WERI-Rb-1 (cell line): Measurements from ENCODE around the gene TMIGD3.

ENCODE experiments used
- DNase-seq: peaks from one replicate; pipeline ENCODE4 v3.0.0-alpha.2; 2020
- H3K27ac ChIP-seq: fragments of 250-450 bp; sonication (Bioruptor Pico); 2 replicates; pipeline ENCODE4 v1.5.1; 2020; ENCODE audit warnings: mild to moderate bottlenecking, moderate library complexity
- H3K27me3 ChIP-seq: fragments of 250-450 bp; sonication (Bioruptor Pico); 2 replicates; pipeline ENCODE4 v1.5.1; 2021; ENCODE audit warnings: mild to moderate bottlenecking, low read depth, moderate library complexity; ENCODE audit not compliant: insufficient read depth, severe bottlenecking
- H3K36me3 ChIP-seq: fragments of 250-450 bp; sonication (Bioruptor Pico); 2 replicates; pipeline ENCODE4 v1.5.1; 2020; ENCODE audit warnings: mild to moderate bottlenecking, moderate library complexity
- H3K4me3 ChIP-seq: 2 replicates; pipeline ENCODE4 v1.5.1; 2011; ENCODE audit warnings: low read depth, mild to moderate bottlenecking, control low read depth, low read length
- H3K9me3 ChIP-seq: fragments of 250-450 bp; sonication (Bioruptor Pico); 2 replicates; pipeline ENCODE4 v1.5.1; 2021; ENCODE audit warnings: mild to moderate bottlenecking, moderate library complexity; ENCODE audit not compliant: severe bottlenecking
- CTCF ChIP-seq: IDR thresholded peaks from 2 replicates; pipeline ENCODE4 v1.5.1; 2011; ENCODE audit warnings: low read depth, mild to moderate bottlenecking, control low read depth, inconsistent platforms, low read length

TMIGD3 gene

DNA sequence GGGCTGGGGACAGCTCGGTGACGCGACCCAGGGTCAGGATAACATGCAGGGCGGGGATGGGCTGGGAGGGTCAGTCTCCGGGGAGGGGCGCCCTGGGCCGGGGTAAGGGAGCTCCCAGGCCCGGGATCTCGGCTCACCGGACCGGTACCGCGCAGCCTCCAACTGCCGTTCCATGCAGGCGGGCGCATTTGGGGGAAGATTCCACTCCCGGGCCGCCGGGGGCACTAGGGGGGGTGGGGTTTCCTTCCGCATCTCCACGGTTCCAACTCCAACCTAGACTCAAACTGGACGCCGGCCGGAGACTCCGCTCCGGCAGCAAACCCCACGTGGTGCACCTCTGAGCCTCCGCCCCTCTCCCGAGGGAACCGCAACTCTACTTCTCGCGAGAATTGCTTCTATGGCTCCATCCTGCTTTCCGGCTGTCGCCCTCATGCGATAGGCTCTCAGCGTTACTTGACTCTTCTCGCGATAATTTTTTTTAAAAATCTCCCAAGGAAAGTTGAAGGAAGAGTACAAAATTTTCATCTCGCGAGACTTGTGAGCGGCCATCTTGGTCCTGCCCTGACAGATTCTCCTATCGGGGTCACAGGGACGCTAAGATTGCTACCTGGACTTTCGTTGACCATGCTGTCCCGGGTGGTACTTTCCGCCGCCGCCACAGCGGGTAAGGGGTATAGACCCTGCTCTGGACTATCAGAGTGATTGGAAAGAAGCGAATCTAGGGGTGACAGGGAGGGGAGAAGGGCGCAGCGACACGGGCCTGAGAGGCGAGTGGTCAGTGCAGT, 54.3 kb downstream of the TMIGD3 start, which contains the start of the genes ATP5PB and WDR77:
Gene ATP5PB, plus strand, starts transcription at position 547 of the 785 bp plus-strand sequence. Its CDS starts 78 bp downstream, at position 625.
Gene WDR77, minus strand, starts transcription at position 339 of the 785 bp plus-strand sequence. Its CDS starts 87 bp downstream, at position 252.
- no peak for TF ChIP-seq CTCF
- peak; percentile 95 for DNase-seq
- peaks cover 31% of the 10 kb centered on the region for H3K36me3 ChIP-seq
- no peaks in the 10 kb centered on the region for H3K9me3 ChIP-seq
- H3K4me3 ChIP-seq: peak within 1 kb of the TSS; percentile 100
- peak within 1 kb of the TSS; percentile 82 for H3K27ac ChIP-seq
- no peaks in the 10 kb centered on the region for H3K27me3 ChIP-seq

DNA sequence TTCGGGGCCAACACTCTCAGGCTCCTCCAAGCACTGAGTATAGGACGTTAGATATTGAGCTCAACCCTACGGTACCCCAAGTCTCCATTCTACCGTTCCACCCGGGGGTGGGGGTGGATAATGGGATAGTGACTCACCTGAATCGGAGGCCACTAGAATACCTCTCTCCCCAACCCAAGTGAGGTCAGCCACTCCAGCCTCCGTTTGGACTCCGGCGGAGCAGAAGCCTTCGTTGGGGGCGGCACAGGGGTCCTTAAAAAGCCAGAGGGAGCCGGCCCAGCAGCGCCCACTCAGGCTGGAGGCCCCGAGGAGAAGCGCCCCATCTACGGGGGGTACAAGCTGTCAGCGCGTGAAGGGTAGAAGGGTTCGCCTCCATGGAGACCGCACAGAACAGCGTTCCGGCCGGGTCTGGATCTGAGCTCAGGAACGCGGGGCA, 54.9 kb downstream of the TMIGD3 start:
- DNase-seq: no peak
- Histone ChIP-seq H3K4me3 (peak overlapping the region; percentile 100), H3K36me3 (peaks cover 30% of the 10 kb centered on the region), H3K27ac (peak overlapping the region; percentile 59), H3K9me3 (no peaks in the 10 kb centered on the region), H3K27me3 (no peaks in the 10 kb centered on the region)
- no peak for TF ChIP-seq CTCF

- no peak for DNase-seq
- Histone ChIP-seq H3K9me3 (no peaks in the 10 kb centered on the region), H3K36me3 (peaks cover 37% of the 10 kb centered on the region), H3K4me3 (no peak overlapping the region), H3K27ac (no peak overlapping the region), H3K27me3 (no peaks in the 10 kb centered on the region)
- no peak for TF ChIP-seq CTCF
These were observed 56.2 kb downstream of the TMIGD3 start for GRCh38 chr1:111446967-111447892.

GRCh38 chr1:111446546-111446945, 56.9 kb downstream of the TMIGD3 start:
- no peak for TF ChIP-seq CTCF
- Histone ChIP-seq H3K27ac (no peak overlapping the region), H3K9me3 (no peaks in the 10 kb centered on the region), H3K4me3 (no peak overlapping the region), H3K27me3 (no peaks in the 10 kb centered on the region), H3K36me3 (peaks cover 44% of the 10 kb centered on the region)
- DNase-seq: no peak

GRCh38 chr1:111444031-111444430, 59.4 kb downstream of the TMIGD3 start:
- H3K27ac ChIP-seq: no peak overlapping the region
- H3K4me3 ChIP-seq: no peak overlapping the region
- TF ChIP-seq CTCF: no peak
- DNase-seq: no peak
- H3K27me3 ChIP-seq: no peaks in the 10 kb centered on the region
- H3K36me3 ChIP-seq: peaks cover 56% of the 10 kb centered on the region
- H3K9me3 ChIP-seq: no peaks in the 10 kb centered on the region
